NCI-H1092 (cell line): ENCODE results near the gene RBL2.

Source experiments
- DNase-seq: peaks from one replicate; lab custom pipeline; 2025; lab: John Stamatoyannopoulos, UW

Gene RBL2

DNA sequence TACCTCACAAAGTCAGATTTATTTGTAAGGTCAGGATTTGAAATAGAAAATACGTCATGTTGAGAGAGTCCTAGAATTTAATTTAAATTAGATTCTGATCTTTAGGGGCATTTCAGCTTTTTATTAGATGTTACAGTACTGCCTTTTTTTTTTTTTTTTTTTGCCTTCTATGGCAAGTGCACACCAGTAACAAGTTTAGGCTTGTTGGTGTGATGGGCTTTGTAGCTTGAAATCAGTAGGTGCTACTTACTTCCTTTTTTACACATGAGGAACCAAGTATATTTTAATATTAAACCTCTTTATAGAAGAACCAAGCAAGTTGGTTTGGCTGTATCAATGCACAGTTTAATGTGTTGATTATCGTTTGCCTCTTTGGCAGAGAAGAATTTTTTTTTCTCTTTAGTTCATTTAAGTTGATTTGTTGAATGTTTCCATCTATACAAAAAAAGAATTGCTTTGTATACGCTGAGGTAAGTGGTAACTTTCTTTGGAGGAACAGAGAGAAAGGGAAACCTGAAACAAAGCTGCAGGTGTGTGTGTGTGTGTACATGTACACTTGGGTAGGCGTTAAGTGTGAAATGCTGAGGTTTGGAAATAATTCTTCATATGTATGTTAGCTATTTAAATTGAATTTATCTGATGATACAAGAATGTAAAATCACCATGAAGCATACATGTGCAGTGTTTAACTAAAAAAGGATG, 15.7 kb downstream of the RBL2 start:
- DNase-seq, result no peak

DNA sequence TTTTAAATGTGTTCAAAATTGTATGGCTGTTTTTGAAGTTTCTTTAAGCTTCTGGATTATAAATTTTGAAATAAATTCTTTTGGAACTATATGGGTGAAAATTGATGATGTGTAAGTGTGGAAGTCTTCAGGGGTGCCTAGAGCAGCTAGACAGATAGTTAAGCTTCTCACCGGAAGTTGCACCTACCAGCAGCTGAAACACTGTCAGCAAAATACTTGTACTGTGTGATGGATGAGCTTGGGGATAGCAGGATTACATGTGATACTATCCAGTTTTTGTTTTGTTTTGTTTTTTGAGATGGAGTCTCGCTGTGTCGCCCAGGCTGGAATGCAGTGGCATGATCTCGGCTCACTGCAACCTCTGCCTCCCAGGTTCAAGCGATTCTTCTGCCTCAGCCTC, 19.7 kb downstream of the RBL2 start:
- no peak for DNase-seq

DNA sequence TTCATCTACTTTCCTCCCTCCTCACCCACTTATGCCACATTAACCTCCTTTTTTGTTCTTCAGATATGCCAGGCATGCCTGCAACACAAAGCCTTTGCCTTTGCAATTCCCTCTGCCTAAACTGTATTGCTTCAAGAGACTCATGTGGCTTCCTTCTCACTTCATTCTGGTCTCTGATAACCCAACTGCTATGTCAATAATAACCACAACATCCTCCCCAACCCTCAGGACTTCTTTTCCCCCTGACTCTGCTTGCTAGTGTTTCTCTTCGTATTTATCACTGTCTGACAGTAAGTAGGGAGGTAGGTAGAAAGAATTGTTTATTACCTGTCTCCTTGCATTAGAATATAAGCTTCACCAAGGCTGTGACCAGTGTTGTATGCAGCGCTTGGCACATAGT, 22.4 kb downstream of the RBL2 start:
- DNase-seq, result no peak

DNA sequence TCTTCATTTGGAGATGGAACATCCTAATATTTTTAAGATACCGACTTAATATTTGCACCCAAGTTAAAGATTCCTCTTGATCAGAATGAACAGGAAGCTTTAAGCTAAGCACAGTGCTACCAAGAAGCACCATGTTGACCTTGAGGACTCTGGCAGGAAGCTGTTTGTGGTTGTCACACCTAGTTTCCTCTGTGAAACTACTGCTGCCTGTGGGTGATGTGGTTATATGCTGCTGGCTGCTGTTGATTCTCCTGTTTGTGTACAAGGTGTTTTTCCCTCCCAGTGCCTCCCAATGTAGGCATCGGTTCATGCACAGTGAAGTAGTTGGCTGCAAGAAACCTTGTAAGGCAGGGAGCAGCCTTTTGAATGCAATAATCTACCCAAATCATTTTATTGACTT, 23.4 kb downstream of the RBL2 start:
- no peak for DNase-seq

DNA sequence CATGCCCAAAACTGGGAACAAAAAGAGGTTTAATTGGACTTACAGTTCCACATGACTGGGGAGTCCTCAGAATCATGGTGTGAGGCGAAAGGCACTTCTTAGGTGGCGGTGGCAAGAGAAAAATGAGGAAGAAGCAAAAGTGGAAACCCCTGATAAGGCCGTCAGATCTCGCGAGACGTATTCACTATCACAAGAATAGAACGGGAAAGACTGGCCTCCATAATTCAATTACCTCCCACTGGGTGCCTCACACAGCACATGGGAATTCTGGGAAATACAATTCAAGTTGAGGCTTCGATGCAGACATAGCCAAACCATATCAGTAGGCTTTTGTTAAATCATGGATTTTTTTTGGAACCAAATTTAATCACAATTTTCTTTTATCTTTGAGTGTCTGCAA, 24.4 kb downstream of the RBL2 start:
- DNase-seq, result no peak

DNA sequence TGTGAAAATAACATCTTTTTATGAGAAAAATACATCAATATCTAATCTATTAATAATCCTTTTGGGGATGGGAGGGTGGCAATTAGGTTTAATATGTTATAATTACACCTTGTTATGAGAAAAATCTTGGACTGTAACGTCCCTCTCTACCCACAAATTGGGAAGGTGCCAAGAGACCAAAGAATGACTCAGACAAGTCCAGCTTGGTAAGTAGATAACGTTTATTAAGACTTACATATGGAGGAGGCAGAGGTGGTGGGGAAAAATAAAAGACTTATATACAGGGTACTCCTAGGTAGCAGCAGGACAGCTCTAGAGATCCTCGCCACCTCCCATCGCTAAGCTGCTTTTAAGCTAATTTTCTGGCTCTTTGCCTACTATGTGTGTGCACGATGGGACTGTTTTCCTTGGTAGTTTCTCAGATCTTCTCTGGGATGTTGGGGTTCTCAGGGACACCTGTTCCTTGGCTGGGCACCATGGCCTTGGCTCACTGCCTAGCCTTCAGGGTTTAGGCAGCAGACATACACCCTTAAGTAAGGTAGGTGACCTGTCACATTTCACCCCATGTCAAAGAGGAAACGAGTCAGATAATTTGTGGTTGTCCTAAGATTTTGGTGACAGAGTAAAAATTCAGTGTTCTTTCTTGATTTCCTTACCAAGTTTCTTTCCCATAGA, 31.5 kb downstream of the RBL2 start:
- DNase-seq, result no peak

DNA sequence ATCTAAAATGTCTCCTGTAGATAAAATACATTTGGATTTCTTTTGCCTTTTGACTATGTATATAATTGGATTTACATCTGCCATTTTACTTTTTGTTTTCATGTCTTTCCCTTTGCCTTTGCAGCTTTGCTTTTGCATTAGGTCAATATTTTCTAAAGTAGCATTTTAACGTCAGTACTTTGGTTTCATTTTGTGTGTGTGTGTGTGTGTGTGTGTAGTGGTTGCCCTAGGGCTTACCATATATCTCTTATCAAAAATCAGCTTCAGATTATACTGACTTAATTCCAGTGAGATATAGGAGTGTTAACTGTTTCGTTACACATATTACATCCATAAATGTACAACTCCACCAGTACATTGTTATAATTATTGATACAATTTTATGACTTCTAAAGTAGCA, 42.6 kb downstream of the RBL2 start:
- no peak for DNase-seq

DNA sequence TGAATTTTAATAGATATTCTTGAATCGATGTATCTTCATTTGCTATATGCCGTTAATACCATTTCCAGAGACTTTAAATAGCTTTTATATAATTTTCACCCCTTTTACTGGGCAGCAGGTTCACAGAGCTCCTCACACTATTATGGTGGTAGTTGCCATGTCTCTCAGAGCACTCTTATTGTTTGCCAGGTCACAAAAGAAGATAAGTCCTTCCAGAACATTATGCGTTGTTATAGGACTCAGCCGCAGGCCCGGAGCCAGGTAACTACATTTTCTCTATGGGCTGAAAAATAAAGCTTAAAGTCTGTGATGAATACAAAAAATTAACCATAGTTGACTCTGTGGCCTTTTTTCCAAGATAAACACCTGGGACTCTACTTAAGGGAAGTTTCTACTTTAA, 44.7 kb downstream of the RBL2 start:
- no peak for DNase-seq

DNA sequence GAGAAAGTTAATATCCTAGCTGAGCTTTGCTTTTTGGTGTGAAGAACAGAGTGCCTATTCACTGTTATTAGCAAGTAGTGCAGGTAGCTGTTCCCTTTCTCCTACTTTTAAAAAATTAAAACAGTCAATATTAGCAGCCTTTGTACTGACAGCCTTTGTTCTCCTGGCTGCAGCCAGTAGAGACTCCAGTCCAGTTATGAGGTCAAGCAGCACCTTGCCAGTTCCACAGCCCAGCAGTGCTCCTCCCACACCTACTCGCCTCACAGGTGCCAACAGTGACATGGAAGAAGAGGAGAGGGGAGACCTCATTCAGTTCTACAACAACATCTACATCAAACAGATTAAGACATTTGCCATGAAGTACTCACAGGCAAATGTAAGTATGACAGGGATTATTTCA, 46.1 kb downstream of the RBL2 start:
- no peak for DNase-seq

DNA sequence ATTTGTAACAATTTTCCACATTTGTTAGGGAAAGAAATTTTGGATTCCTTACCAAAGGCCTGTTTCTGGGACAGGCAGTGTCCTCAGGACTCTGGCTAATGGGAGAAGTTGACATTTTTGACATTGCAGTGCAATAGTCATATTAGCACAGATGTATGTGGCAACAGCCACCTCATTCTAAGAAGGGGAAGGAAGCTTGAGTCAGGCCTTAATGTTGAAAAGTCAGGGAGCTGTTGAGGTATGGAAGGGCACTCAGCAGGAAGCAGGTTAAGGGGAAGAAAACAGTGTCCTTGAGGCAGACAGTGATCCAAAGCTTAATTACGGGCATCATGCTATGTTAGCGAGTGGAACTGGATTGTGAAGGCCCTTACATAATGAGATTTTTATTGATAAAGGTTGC, 47.9 kb downstream of the RBL2 start:
- no peak for DNase-seq

DNA sequence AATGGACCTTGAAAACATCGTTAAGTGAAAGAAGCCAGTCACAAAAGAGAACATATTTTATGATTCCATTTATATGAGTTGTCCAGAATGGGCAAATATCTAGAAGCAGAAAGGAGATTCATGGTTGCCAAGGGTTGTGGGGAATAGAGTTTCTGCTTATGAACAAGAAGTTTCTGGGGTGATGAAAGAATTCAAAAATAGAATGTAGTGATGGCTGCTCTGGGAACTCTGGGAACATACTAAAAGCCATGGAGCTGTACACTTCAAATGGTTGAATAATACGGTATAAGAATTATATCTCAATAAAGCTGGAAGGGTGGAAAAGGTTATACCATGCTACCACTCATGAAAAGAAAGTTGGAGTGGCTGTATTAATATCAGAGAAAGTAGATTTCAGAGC, 50.3 kb downstream of the RBL2 start:
- DNase-seq, result no peak

DNA sequence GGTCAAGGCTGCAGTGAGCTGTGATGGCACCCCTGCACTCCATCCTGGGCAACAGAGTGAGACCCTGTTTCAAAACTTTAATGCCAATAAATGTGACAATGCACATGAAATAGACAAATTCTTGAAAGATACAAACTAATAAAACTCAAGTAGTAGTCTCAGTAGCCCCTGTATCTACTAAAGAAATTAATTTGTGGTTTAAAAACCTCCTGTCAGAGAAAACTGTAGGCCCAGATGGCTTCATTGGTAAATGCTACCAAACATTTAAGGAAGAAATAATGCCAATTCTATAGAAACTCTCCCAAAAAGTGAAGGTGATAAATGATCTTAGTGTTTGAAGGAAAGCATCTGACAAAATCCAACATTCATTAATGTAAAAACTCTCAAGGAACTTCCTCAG, 52.0 kb downstream of the RBL2 start:
- DNase-seq, result no peak

DNA sequence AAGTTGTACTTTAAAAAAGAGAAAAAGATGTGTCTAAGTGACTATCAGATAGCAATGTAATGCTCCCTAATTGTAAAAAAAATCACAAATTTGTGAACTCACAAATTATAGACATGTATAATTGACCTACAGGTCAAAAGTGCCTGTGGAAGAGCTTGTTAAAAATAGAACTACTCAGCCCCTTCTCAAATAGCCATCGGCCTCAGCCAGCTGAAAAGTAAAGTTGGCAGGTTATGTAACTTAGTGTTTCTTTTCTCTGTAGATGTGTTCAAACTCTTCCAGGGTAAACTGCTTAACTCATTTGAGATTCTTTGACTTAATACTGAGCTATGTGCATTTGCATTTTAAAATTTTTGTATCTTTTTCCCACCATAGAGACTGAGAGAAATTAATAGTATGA, 55.5 kb downstream of the RBL2 start:
- DNase-seq, result no peak

DNA sequence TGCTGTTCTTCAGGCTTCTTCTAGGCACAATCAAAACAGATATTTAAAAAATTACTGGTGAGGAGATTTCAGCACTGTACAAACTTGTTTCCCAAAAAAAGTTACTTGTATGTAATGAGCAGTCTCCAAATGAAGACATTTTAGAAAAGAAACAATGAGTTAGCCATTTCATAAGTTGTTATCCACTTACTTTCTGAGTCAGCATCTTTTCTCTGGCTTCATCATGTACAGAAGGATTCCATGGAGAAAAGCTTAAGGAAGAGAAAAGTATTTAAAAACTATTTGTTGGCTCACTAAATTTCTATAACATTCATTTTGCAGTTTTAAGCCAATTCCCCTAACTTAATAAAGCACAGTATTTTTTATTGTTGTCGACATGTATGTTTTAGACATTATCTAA, 58.2 kb downstream of the RBL2 start:
- DNase-seq, result no peak

DNA sequence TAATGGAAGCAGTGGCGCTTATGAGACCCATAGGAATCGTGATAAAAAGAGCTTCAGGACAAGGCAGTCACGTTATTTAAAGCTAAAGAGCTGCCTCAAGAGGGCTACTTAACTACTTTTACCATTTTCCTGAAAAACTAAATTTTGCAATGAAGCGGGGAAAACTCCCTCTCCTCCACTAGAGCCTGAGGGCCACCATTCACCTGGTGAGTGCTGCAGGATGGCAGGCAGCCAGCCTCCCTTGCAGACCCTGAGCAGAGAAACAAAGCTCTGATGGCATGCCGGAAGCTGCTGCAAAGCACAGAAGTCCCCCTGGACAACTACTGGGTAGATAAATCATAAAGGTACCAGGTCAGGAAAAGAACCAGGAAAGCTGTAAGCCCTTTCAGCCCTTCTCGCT, 60.4 kb downstream of the RBL2 start:
- no peak for DNase-seq

DNA sequence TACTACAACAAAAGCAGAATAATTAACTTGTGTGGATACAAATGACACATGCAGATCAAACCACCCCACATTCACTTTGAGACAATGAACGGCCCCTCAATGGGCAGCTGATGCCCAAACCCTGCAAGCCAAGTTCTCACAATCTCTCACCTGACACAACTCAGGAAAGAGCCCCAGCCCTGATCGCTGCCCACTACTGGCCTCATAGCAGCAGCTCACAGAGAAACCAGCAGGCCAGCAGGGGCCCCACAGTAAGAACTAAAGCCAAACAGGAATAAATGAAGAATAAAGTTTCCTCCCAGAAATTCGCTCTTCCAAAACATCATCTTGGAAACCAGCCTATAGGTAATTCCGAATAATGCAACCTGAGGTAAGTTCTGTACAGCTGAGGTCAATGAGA, 61.1 kb downstream of the RBL2 start:
- DNase-seq, result no peak

DNA sequence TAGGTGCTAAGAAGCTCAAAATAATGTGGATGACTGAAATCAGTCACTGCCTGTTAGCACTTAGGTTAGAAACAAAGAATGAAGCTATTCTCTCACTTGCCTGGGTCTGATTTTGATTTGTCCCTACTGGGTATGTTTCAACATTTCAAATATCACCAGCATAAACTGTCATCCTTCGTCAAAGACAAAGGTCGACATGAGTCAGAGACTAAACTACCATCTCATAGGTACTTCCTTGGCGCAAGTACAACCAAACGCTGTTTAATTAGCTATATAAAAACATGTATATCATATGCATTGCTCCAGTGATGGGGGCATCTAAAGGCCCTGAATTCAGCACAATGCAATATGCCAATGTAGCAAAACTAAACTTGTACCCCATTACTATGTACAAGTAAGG, 64.7 kb downstream of the RBL2 start:
- DNase-seq, result no peak

DNA sequence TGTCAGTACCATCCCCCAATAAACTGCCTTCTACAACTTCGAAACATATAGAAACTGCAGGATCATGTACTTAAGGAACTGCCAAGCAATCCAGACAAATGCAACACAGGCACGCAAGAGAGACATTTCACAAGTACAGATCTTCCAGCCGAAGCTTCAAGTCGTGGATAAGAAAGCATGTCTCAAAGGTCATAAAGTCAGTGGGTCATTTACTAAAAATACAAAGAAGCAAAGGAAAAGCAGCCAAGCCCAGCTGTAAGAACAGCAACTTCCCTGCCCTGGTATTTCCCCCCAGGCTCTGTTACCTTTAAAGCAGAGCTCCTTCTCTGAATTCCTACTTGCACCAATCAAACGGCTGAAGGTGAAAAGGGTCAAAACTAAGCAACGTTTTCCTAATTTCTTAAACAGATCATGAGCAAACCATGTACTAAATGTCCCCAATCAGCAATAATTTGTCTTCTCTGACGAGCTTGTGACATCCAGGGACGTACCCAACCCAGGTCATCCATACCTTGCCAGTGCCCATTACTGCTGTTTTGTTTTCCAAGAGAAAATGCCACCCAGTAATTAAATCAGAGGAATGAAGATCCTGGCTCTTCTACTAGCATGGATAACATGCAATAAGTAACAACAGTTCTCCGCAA, 67.1 kb downstream of the RBL2 start:
- DNase-seq, result no peak

DNA sequence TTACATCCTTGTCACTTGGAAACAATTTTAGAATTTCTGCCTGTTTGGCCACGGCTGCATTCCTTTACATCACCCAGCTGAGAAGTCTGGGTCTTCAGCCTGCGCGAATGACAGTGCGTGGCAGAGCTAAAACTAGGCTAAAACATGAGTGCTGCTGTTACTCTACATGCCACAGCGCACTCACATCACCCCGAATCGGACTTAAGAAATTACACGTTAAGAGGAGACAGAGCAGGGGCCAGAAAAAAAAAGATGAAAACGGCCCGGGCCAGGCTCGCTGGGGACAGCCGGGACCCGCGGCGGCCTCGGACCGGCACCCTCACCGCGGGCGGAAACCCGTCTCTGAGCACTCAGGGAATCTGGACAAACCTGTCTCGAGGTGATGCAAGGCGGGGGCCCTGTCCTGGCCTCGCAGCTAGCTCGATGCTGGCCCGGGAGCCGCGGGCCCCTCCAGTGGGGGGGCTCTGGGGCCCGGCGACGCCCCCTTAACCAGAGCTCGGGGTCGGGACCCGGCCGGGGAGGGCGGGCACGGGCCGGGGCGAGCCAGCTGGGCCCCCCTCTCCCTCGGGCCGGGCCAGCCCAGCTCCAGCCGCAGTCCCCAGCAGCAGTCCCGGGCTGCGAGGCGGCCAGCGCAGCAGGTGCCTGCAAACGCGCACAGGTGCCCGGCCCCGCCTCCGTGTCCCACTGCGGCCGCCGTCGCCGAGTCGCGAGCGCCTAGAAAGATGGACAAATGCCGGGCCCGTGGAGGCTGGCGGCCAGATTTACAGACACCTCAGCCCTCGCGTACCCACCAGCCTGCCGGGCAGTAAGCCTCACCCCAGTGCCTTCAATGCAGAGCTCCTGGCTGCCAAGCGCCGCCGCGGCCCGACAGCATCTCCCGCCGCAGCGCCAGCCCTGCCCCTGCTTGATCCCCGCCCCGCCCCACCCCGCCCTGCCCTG, 68.3 kb downstream of the RBL2 start, which contains the start of gene AKTIP:
TSS of gene AKTIP (minus strand) at position 879 of the 939 bp plus-strand sequence. CDS start 2,950 bp downstream, outside the sequence.
- no peak for DNase-seq

DNA sequence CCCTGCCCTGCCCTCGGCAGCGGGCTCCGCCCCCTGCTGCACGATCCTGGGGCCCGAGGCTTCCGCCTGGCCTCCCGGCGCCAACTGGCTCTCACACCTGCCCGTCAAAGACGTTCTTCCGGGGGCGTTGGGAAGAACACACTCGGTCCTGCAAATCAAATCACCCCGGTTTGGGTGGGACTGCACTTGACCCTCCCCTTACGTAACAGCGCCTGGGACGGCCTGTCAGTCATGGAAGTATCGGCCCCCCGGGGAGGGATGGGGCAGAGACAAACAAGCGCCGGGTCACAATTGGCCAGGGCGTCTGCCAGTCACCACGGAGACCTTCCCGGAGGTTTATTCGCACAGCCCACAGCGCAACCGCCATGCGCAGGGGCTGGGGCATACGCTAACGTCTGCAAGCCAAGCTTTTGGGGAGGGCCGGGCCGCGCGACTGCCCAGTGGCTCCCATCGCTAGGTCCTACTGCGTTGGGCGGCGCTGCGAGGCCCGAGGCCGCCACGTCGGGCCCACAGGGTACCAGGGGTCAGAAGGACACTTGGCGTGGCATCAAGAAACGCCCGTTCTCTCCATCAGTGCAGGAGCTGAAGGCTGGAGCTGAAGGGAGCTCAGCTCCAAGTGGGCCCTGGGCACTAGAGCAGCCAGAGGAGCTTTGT, 69.1 kb downstream of the RBL2 start:
- peak; percentile 100 for DNase-seq

DNA sequence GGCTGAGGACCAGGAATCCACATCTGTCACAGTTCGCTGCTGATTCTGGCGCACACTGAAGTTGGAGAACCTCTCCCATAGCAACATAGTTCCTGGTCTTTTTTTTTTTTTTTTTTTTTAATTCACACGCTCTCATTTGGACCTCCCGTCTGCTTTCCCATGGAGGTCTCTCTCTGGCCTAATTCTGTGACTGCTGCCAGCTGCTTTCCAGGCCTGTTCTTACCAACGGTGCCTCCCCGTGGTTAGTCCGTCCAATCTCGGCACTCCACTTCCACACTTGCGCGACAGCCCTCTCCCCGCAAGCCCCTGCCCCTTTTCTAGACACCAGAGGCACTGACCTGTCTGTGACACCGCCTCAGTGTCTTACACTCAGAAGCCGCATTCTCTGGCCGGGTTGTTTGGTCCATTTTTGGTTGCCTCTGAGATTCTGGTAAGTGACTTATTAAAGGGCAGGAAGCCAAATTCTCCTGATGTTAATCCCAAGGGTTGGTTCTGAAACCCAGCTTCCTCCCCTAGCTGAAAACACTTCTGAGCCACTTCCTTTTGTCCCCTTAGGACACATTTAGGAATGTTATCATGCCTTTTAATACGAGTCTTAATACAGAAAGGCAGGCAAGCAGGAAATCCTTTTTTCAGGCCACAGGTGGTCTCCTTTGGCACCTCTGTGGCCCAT, 69.9 kb downstream of the RBL2 start:
- DNase-seq, result peak; percentile 30
